HG03432 (cell line): Measurements from ENCODE around the gene ASTN2.

Source experiments
- ATAC-seq: cut with Tn5 transposase; IDR thresholded peaks from one replicate; pipeline ENCODE4 v1.9.1; 2021; ENCODE audit warnings: mild to moderate bottlenecking, moderate library complexity; ENCODE audit not compliant: unreplicated experiment

ASTN2 gene

GRCh38 chr9:117303643-117304230, 111.1 kb downstream of the ASTN2 start:
- no peak for ATAC-seq

GRCh38 chr9:117302487-117302886, 112.4 kb downstream of the ASTN2 start:
- ATAC-seq, result no peak

GRCh38 chr9:117300371-117301110, 114.3 kb downstream of the ASTN2 start:
- ATAC-seq, result no peak

GRCh38 chr9:117296453-117296852, 118.4 kb downstream of the ASTN2 start:
- ATAC-seq, result no peak

- ATAC-seq, result no peak
Observed at GRCh38 chr9:117293206-117294114, 121.4 kb downstream of the ASTN2 start.

GRCh38 chr9:117290856-117291622, 123.8 kb downstream of the ASTN2 start:
- ATAC-seq, result no peak

GRCh38 chr9:117290306-117290840, 124.5 kb downstream of the ASTN2 start:
- no peak for ATAC-seq

- no peak for ATAC-seq
Observed at GRCh38 chr9:117286245-117286644, 128.6 kb downstream of the ASTN2 start.

- no peak for ATAC-seq
Observed at GRCh38 chr9:117284414-117284813, 130.4 kb downstream of the ASTN2 start.

GRCh38 chr9:117282541-117282940, 132.3 kb downstream of the ASTN2 start:
- ATAC-seq, result no peak

- no peak for ATAC-seq
Observed at GRCh38 chr9:117278471-117279035, 136.3 kb downstream of the ASTN2 start.

GRCh38 chr9:117278020-117278419, 136.8 kb downstream of the ASTN2 start:
- no peak for ATAC-seq

GRCh38 chr9:117276444-117276843, 138.4 kb downstream of the ASTN2 start:
- ATAC-seq, result no peak

GRCh38 chr9:117273612-117274011, 141.2 kb downstream of the ASTN2 start:
- ATAC-seq, result no peak

GRCh38 chr9:117268847-117269446, 145.9 kb downstream of the ASTN2 start:
- no peak for ATAC-seq

- ATAC-seq, result no peak
Observed at GRCh38 chr9:117266855-117267497, 147.9 kb downstream of the ASTN2 start.

GRCh38 chr9:117265253-117265652, 149.6 kb downstream of the ASTN2 start:
- no peak for ATAC-seq

GRCh38 chr9:117258184-117258866, 156.5 kb downstream of the ASTN2 start:
- no peak for ATAC-seq

- no peak for ATAC-seq
Observed at GRCh38 chr9:117253261-117253660, 161.6 kb downstream of the ASTN2 start.
